ENCODE results near the gene NTM.
"Not testable (repeated sequence)": the region's sequence is repeated elsewhere in the genome, so short reads cannot be mapped to it uniquely, and the experiment has no call there.

The NTM gene

GRCh38 chr11:131370090-131370751 is at the start of gene NTM:
Gene NTM (plus strand): TSS chr11:131370615.
- no peak within 1 kb of the TSS for H3K4me3 ChIP-seq (ENCODE audit: low read length)
- TF ChIP-seq ZNF274 (IDR thresholded peaks at IDR 0.05; ENCODE audit: low read depth, low read length), result no peak

GRCh38 chr11:131324921-131325570 is 45.4 kb upstream of the NTM start:
- TF ChIP-seq ZNF274 (IDR thresholded peaks at IDR 0.05; ENCODE audit: low read depth, low read length), result no peak
- H3K4me3 ChIP-seq (ENCODE audit: low read length), result no peak overlapping the region

GRCh38 chr11:131326829-131327228 is 43.6 kb upstream of the NTM start:
- no peak for TF ChIP-seq ZNF274 (IDR thresholded peaks at IDR 0.05; ENCODE audit: low read depth, low read length)
- H3K4me3 ChIP-seq (ENCODE audit: low read length), result no peak overlapping the region

GRCh38 chr11:131327421-131327820 is 43.0 kb upstream of the NTM start:
- H3K4me3 ChIP-seq (ENCODE audit: low read length), result no peak overlapping the region
- no peak for TF ChIP-seq ZNF274 (IDR thresholded peaks at IDR 0.05; ENCODE audit: low read depth, low read length)

- H3K4me3 ChIP-seq (ENCODE audit: low read length), result no peak overlapping the region
These were observed 41.6 kb upstream of the NTM start for GRCh38 chr11:131328843-131329242.

DNA sequence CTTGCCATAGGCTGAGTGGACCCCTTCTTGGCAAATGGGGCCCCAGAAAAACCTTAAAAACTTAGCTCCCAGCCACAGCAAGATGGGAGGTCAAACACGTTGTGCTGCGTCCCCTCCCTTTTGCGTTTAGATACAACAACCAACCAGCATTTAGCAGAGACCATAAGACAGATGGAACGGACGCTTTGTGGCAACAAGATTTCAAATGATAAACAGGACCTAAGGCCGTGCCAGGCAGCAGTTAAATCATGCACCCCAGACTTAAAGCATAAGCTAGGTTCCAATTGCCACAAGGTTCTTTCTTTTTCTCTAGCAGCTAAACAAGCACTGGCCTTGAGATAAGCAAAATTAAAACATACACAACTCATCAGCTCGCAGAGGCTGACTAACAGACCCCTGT is 39.4 kb upstream of the NTM start:
- no peak for TF ChIP-seq ZNF274 (IDR thresholded peaks at IDR 0.05; ENCODE audit: low read depth, low read length)
- no peak overlapping the region for H3K4me3 ChIP-seq (ENCODE audit: low read length)

More at GRCh38 chr11:131328843-131329242, 41.6 kb upstream of the NTM start:
- TF ChIP-seq ZNF274 (IDR thresholded peaks at IDR 0.05; ENCODE audit: low read depth, low read length), result no peak

DNA sequence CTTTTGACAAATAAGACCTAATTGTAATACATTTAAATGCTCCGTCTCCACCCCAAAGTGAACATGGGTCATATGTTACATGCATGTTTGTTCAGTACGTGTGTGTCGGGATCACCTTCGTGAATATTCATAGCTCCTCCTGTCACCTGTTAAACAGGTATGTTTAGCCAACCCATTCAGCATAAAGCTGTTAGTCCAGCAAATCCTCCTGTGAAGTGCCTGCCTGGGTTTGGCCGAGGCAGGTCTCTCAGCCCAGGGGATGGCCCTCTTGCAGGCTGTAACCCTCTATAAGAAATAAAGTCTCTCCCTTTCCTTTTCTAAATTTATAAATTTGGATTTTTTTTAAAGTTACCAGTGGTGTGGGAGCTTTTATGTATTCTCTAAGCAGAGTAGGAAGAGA is 38.9 kb upstream of the NTM start:
- no peak for TF ChIP-seq ZNF274 (IDR thresholded peaks at IDR 0.05; ENCODE audit: low read depth, low read length)
- H3K4me3 ChIP-seq (ENCODE audit: low read length), result no peak overlapping the region

GRCh38 chr11:131334601-131335000 is 35.8 kb upstream of the NTM start:
- no peak for TF ChIP-seq ZNF274 (IDR thresholded peaks at IDR 0.05; ENCODE audit: low read depth, low read length)
- H3K4me3 ChIP-seq (ENCODE audit: low read length), result no peak overlapping the region

- not testable (repeated sequence) for H3K4me3 ChIP-seq (ENCODE audit: low read length)
These were observed 28.5 kb upstream of the NTM start for GRCh38 chr11:131341900-131342299.

- H3K4me3 ChIP-seq (ENCODE audit: low read length), result not testable (repeated sequence)
These were observed 28.0 kb upstream of the NTM start for GRCh38 chr11:131342442-131342841.

GRCh38 chr11:131345406-131345805 is 25.0 kb upstream of the NTM start:
- no peak overlapping the region for H3K4me3 ChIP-seq (ENCODE audit: low read length)

GRCh38 chr11:131349368-131350086 is 20.9 kb upstream of the NTM start:
- no peak overlapping the region for H3K4me3 ChIP-seq (ENCODE audit: low read length)
- TF ChIP-seq ZNF274 (IDR thresholded peaks at IDR 0.05; ENCODE audit: low read depth, low read length), result no peak

More at GRCh38 chr11:131345406-131345805, 25.0 kb upstream of the NTM start:
- no peak for TF ChIP-seq ZNF274 (IDR thresholded peaks at IDR 0.05; ENCODE audit: low read depth, low read length)

- TF ChIP-seq ZNF274 (IDR thresholded peaks at IDR 0.05; ENCODE audit: low read depth, low read length), result no peak
These were observed 19.5 kb upstream of the NTM start for GRCh38 chr11:131350872-131351271.

GRCh38 chr11:131351848-131352247 is 18.6 kb upstream of the NTM start:
- no peak for TF ChIP-seq ZNF274 (IDR thresholded peaks at IDR 0.05; ENCODE audit: low read depth, low read length)
- no peak overlapping the region for H3K4me3 ChIP-seq (ENCODE audit: low read length)

More at GRCh38 chr11:131350872-131351271, 19.5 kb upstream of the NTM start:
- H3K4me3 ChIP-seq (ENCODE audit: low read length), result no peak overlapping the region

GRCh38 chr11:131353766-131354165 is 16.6 kb upstream of the NTM start:
- TF ChIP-seq ZNF274 (IDR thresholded peaks at IDR 0.05; ENCODE audit: low read depth, low read length), result no peak
- no peak overlapping the region for H3K4me3 ChIP-seq (ENCODE audit: low read length)
